Cortex of kidney (tissue), 1 donor: ENCODE results near the gene TMTC2.
"Not testable (repeated sequence)": the region's sequence is repeated elsewhere in the genome, so short reads cannot be mapped to it uniquely, and the experiment has no call there.

ENCODE experiments used
- DNase-seq: peaks from one replicate; lab custom pipeline; 2025; lab: John Stamatoyannopoulos, UW

TMTC2 gene

GRCh38 chr12:82728710-82729109 lies 42.0 kb downstream of the TMTC2 start:
- no peak for DNase-seq

GRCh38 chr12:82730953-82731459 lies 44.3 kb downstream of the TMTC2 start:
- no peak for DNase-seq

- DNase-seq, result no peak
Measured at GRCh38 chr12:82740129-82741000, 53.7 kb downstream of the TMTC2 start.

GRCh38 chr12:82745063-82745674 lies 58.5 kb downstream of the TMTC2 start:
- DNase-seq, result no peak

- DNase-seq, result no peak
Measured at GRCh38 chr12:82745807-82746206, 59.1 kb downstream of the TMTC2 start.

GRCh38 chr12:82746668-82747067 lies 60.0 kb downstream of the TMTC2 start:
- DNase-seq, result no peak

- no peak for DNase-seq
Measured at GRCh38 chr12:82749015-82749414, 62.3 kb downstream of the TMTC2 start.

GRCh38 chr12:82754856-82755255 lies 68.2 kb downstream of the TMTC2 start:
- DNase-seq, result no peak

GRCh38 chr12:82756303-82756702 lies 69.6 kb downstream of the TMTC2 start:
- no peak for DNase-seq

- DNase-seq, result no peak
Measured at GRCh38 chr12:82757059-82757458, 70.4 kb downstream of the TMTC2 start.

GRCh38 chr12:82757656-82758055 lies 71.0 kb downstream of the TMTC2 start:
- DNase-seq, result no peak

GRCh38 chr12:82758749-82759330 lies 72.1 kb downstream of the TMTC2 start:
- no peak for DNase-seq

- no peak for DNase-seq
Measured at GRCh38 chr12:82760423-82760822, 73.7 kb downstream of the TMTC2 start.

GRCh38 chr12:82765206-82765605 lies 78.5 kb downstream of the TMTC2 start:
- DNase-seq, result not testable (repeated sequence)

GRCh38 chr12:82765971-82766705 lies 79.4 kb downstream of the TMTC2 start:
- DNase-seq, result no peak

- DNase-seq, result no peak
Measured at GRCh38 chr12:82774666-82775065, 88.0 kb downstream of the TMTC2 start.

GRCh38 chr12:82780517-82780916 lies 93.8 kb downstream of the TMTC2 start:
- no peak for DNase-seq

GRCh38 chr12:82781309-82781997 lies 94.7 kb downstream of the TMTC2 start:
- DNase-seq, result no peak

GRCh38 chr12:82783435-82783834 lies 96.7 kb downstream of the TMTC2 start:
- no peak for DNase-seq

GRCh38 chr12:82787016-82787415 lies 100.3 kb downstream of the TMTC2 start:
- DNase-seq, result no peak

GRCh38 chr12:82788594-82788993 lies 101.9 kb downstream of the TMTC2 start:
- DNase-seq, result no peak

GRCh38 chr12:82789674-82790073 lies 103.0 kb downstream of the TMTC2 start:
- DNase-seq, result no peak
